ENCODE measurements around the gene AZIN2. TPM values are rescaled to one million over a fixed set of nuclear protein-coding genes. Genes with fewer than 3 reads are reported as not detected.

AZIN2 gene
- total and polyA plus RNA-seq, 9 of the 15 experiments (the other 6 are each of a cell fraction or from before 2014, with no cell fraction given): 0.06 to 0.91 (median 0.42) TPM; not detected in 2

GRCh38 chr1:33121728-33122127, 40.8 kb downstream of the AZIN2 start:
- no peaks in the 10 kb centered on the region; the same call in 1 of the 2 replicates for H4K20me1 ChIP-seq (replicated peaks; ENCODE audit: control insufficient read depth, insufficient read depth, low read length)
- ATAC-seq (no peak), FAIRE-seq (no peak), DNase-seq (ENCODE audit: extremely low read depth in 1 of 4, low spot score in 3 of 4) (no peak)
- no peaks in the 10 kb centered on the region for H3K79me2 ChIP-seq (ENCODE audit: control insufficient read depth, insufficient read depth, low read length)
- H3K9me1 ChIP-seq (ENCODE audit: control insufficient read depth, insufficient read depth, low read length): no peaks in the 10 kb centered on the region
- intact Hi-C loops (cut with micrococcal nuclease) (no loop called here), in situ Hi-C loops (cut with MboI) (no loop called here)
- no peaks in the 10 kb centered on the region for H3K9me3 ChIP-seq (replicated peaks; ENCODE audit: control insufficient read depth, insufficient read depth, low read depth, low read length)
- no peak for TF ChIP-seq RREB1 (CRISPR knock-in tag; IDR thresholded peaks at IDR 0.05)
- TF ChIP-seq LCOR (CRISPR knock-in tag; IDR thresholded peaks at IDR 0.05): no peak
- TF ChIP-seq ADNP (tag; IDR thresholded peaks at IDR 0.05): no peak
- TF ChIP-seq HNRNPUL1 (IDR thresholded peaks at IDR 0.05; ENCODE audit: low read length): no peak
- TF ChIP-seq ZBTB9 (CRISPR knock-in tag; IDR thresholded peaks at IDR 0.05): no peak
- TF ChIP-seq ZNF512 (tag; IDR thresholded peaks at IDR 0.05): no peak
- TF ChIP-seq ZNF79 (CRISPR knock-in tag; IDR thresholded peaks at IDR 0.05; ENCODE audit: low read depth): no peak
- TF ChIP-seq IFI16 (CRISPR knock-in tag; IDR thresholded peaks at IDR 0.05): no peak
- no peak for TF ChIP-seq CREB1 (IDR thresholded peaks at IDR 0.05)
- no peak for TF ChIP-seq CREB1 (CRISPR knock-in tag; IDR thresholded peaks at IDR 0.05)
- H3K27ac ChIP-seq (ENCODE audit: extremely low read depth, low read depth, low read length): no peak overlapping the region
- H3K4me1 ChIP-seq (replicated peaks in 1 of 2; ENCODE audit: control insufficient read depth in 2 of 2, insufficient read depth in 2 of 2, low read length in 2 of 2): peaks cover 0 to 5% of the 10 kb centered on the region in 2 experiments; a peak in 1 of 5 replicates
- no TSS peak for BruUV-seq (replicated peaks)
- CTCF ChIA-PET (ENCODE audit: low intra/inter-chr PET ratio): no interaction called here
- no peak overlapping the region for H3K9ac ChIP-seq (ENCODE audit: insufficient read depth in 1 of 2, low read depth in 2 of 2, low read length in 2 of 2)
- no peak overlapping the region for H2AFZ ChIP-seq (ENCODE audit: low read depth, low read length)
- 1% methylated on average over 5 of the region's 5 CpGs for WGBS (ENCODE audit: insufficient coverage, low coverage, missing lambda C conversion rate)
- H3K4me2 ChIP-seq (ENCODE audit: insufficient read depth, low read length): no peak overlapping the region
- H3K27me3 ChIP-seq (ENCODE audit: control insufficient read depth in 2 of 2, insufficient read depth in 2 of 2, low read length in 2 of 2): peaks cover 18 to 47% of the 10 kb centered on the region in 2 experiments; a peak in 4 of 5 replicates
- no peak overlapping the region for H3K4me3 ChIP-seq
- H3K36me3 ChIP-seq (ENCODE audit: control insufficient read depth, insufficient read depth, low read length): no peaks in the 10 kb centered on the region
- POLR2A ChIA-PET: interaction anchor here (1.1 kb wide), 1 partner anchor 19 kb away, joined by 5 read pairs; no protein-coding TSS in a partner anchor

Measured in K562 (cell line).